A673 (cell line): ENCODE measurements around the gene CLEC17A. TPM values are rescaled to one million over a fixed set of nuclear protein-coding genes. Genes with fewer than 3 reads are reported as not detected.

Source experiments
- BruUV-seq: library from RNA; stranded (reverse); fragments of 400-500 nt; replicated peaks from 2 replicates; lab custom pipeline; 2021; lab: Mats Ljungman, UMichigan
- CTCF ChIA-PET: fragments of 300-600 bp; sonication (Branson Sonifier 250); formaldehyde crosslinking; loops from one replicate; lab custom pipeline; 2022; ENCODE audit warnings: antibody characterized with exemption; lab: Charles Lee
- POLR2A ChIA-PET: fragments of 300-600 bp; sonication (Branson Sonifier 250); formaldehyde crosslinking; loops from one replicate; lab custom pipeline; 2022; ENCODE audit warnings: antibody characterized with exemption; ENCODE audit not compliant: low non-redundant PET; lab: Charles Lee
- DNase-seq: peaks from one replicate; pipeline ENCODE4 v3.0.0-alpha.2; 2015; ENCODE audit warnings: low spot score
- H3K27ac ChIP-seq: fragments of 200-600 bp; sonication (generic); 2 replicates; pipeline ENCODE4 v1.5.1; 2016; ENCODE audit warnings: mixed run types, low read depth, mild to moderate bottlenecking, mixed read lengths, antibody characterized with exemption, low read length; ENCODE audit not compliant: poor library complexity, severe bottlenecking
- H3K27me3 ChIP-seq: fragments of 200-600 bp; sonication (generic); replicated peaks from 2 replicates; pipeline ENCODE4 v1.6.1; 2017; ENCODE audit warnings: mixed run types, low read depth, mild to moderate bottlenecking, mixed read lengths, antibody characterized with exemption, low read length; ENCODE audit not compliant: insufficient read depth, poor library complexity
- H3K36me3 ChIP-seq: fragments of 200-600 bp; sonication (generic); 2 replicates; pipeline ENCODE4 v1.6.1; 2016; ENCODE audit warnings: mixed run types, mild to moderate bottlenecking, mixed read lengths, antibody characterized with exemption, low read length; ENCODE audit not compliant: insufficient read depth, poor library complexity, severe bottlenecking
- H3K4me1 ChIP-seq: fragments of 200-600 bp; sonication (generic); 2 replicates; pipeline ENCODE4 v1.6.1; 2017; ENCODE audit warnings: mixed run types, mild to moderate bottlenecking, mixed read lengths, antibody characterized with exemption, low read length; ENCODE audit not compliant: insufficient read depth, poor library complexity, severe bottlenecking
- H3K4me3 ChIP-seq: fragments of 200-600 bp; sonication (generic); 2 replicates; pipeline ENCODE4 v1.5.1; 2016; ENCODE audit warnings: low read depth, mixed run types, mild to moderate bottlenecking, mixed read lengths, low read length; ENCODE audit not compliant: poor library complexity, severe bottlenecking
- H3K9me3 ChIP-seq: fragments of 200-600 bp; sonication (generic); 2 replicates; pipeline ENCODE4 v1.6.1; 2016; ENCODE audit warnings: mixed run types, low read depth, mild to moderate bottlenecking, mixed read lengths, antibody characterized with exemption, low read length; ENCODE audit not compliant: poor library complexity, severe bottlenecking
- EZH2 ChIP-seq: fragments of 200-600 bp; sonication (generic); IDR thresholded peaks from 2 replicates; pipeline ENCODE4 v1.6.1; 2017; ENCODE audit warnings: borderline replicate concordance, low read depth, mild to moderate bottlenecking, mixed read lengths, antibody characterized with exemption, low read length; ENCODE audit not compliant: poor library complexity, severe bottlenecking
- intact Hi-C: fragments of 100-400 bp; cut with micrococcal nuclease; formaldehyde crosslinking; loops from one replicate; pipeline ENCODE4 v1.10.0; 2022; ENCODE audit not compliant: unreplicated experiment
- total RNA-seq: library from RNA; stranded (reverse); gene quantifications from 2 replicates; pipeline ENCODE4 v1.2.3, GENCODE V29; 2021
- TF ChIP-seq, protein P1 (sequence below): fragments of 300-800, 200-600 bp; sonication (generic); conservative IDR thresholded peaks from 2 replicates; pipeline ENCODE4 v1.5.1; 2017; ENCODE audit warnings: low read depth, mild to moderate bottlenecking, antibody characterized with exemption, low read length, moderate library complexity, mixed read lengths

Gene CLEC17A
- total RNA-seq, 1 experiment from 2014 or later, result not detected

GRCh38 chr19:14649020-14649419 lies 66.1 kb downstream of the CLEC17A start:
- no peak for DNase-seq
- BruUV-seq, result no TSS peak
- Histone ChIP-seq H3K36me3 (no peaks in the 10 kb centered on the region), H3K27ac (no peak overlapping the region), H3K4me1 (no peaks in the 10 kb centered on the region), H3K27me3 (peaks cover 4% of the 10 kb centered on the region), H3K9me3 (no peaks in the 10 kb centered on the region), H3K4me3 (no peak overlapping the region)
- no peak for TF ChIP-seq EZH2
- TF ChIP-seq, protein P1, sequence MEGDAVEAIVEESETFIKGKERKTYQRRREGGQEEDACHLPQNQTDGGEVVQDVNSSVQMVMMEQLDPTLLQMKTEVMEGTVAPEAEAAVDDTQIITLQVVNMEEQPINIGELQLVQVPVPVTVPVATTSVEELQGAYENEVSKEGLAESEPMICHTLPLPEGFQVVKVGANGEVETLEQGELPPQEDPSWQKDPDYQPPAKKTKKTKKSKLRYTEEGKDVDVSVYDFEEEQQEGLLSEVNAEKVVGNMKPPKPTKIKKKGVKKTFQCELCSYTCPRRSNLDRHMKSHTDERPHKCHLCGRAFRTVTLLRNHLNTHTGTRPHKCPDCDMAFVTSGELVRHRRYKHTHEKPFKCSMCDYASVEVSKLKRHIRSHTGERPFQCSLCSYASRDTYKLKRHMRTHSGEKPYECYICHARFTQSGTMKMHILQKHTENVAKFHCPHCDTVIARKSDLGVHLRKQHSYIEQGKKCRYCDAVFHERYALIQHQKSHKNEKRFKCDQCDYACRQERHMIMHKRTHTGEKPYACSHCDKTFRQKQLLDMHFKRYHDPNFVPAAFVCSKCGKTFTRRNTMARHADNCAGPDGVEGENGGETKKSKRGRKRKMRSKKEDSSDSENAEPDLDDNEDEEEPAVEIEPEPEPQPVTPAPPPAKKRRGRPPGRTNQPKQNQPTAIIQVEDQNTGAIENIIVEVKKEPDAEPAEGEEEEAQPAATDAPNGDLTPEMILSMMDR, result no peak
- CTCF ChIA-PET, result no interaction called here
- intact Hi-C loops, result no loop called here
- POLR2A ChIA-PET, result no interaction called here

DNA sequence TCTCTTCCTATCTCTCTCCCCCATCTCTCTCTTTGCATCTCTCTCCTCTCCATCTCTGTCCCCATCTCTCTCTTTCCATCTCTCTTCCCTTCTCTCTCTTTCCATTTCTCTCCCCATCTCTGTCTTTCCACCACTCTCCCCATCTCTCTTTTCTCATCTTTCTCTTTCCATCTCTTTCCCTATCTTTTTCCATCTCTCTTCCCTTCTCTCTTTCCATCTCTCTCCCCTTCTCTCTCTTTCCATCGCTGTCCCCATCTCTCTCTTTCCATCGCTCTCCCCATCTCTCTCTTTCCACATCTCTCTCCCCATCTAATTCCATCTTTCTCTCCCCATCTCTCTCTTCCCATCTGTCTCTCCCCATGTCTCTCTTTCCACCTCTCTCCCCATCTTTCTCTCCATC lies 67.3 kb downstream of the CLEC17A start:
- DNase-seq, result no peak
- intact Hi-C loops, result no loop called here
- no peak for TF ChIP-seq EZH2
- TF ChIP-seq, protein P1, result no peak
- H3K4me1 ChIP-seq, result no peaks in the 10 kb centered on the region
- no peak overlapping the region for H3K4me3 ChIP-seq
- H3K36me3 ChIP-seq, result no peaks in the 10 kb centered on the region
- H3K27ac ChIP-seq, result no peak overlapping the region
- no TSS peak for BruUV-seq
- CTCF ChIA-PET, result no interaction called here
- POLR2A ChIA-PET, result no interaction called here
- H3K9me3 ChIP-seq, result no peaks in the 10 kb centered on the region
- H3K27me3 ChIP-seq, result peaks cover 9% of the 10 kb centered on the region

DNA sequence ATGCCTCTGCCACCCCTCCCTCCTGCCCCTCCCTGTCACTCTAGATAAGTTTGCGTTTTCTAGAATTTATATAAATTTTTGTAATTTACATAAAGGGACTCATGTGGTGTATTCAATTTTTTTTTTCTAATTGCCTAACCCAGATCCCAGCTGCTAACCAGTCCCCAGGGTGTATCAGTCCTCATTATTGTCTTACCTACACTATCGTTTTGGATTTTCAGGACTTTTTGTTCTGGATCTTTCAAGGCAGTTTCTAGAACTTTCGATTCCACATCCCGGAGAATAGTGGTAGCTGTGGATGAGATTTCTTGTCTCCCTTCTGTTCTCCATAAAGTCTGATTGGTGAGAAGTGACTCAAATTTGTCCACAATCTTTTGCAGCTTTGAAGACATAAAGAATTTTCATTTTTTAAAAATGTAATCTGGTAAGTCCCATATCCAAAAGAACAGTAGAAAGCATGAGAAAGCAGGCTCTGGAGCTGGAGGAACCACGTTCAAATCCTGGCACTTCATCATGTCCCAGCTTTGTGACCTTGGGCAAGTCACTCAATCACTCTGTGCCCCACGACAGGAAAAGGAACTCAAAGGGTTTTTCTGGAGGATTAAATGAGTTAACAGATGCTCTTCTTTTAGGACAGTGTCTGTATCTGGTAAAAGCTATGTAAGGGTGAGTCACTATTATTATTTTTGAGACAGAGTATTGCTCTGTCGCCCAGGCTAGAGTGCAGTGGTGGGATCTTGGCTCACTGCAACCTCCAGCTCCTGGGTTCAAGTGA lies 72.1 kb downstream of the CLEC17A start:
- no peak overlapping the region for H3K27ac ChIP-seq
- H3K27me3 ChIP-seq, result peaks cover 6% of the 10 kb centered on the region
- ChIA-PET POLR2A (no interaction called here), CTCF (no interaction called here)
- intact Hi-C loops, result no loop called here
- no peaks in the 10 kb centered on the region for H3K9me3 ChIP-seq
- no peak for TF ChIP-seq EZH2
- TF ChIP-seq, protein P1, result no peak
- BruUV-seq, result no TSS peak
- no peak overlapping the region for H3K4me3 ChIP-seq
- DNase-seq, result no peak
- H3K4me1 ChIP-seq, result no peaks in the 10 kb centered on the region
- no peaks in the 10 kb centered on the region for H3K36me3 ChIP-seq
